Measurements from ENCODE around the gene ABCB4. TPM values are rescaled to one million over a fixed set of nuclear protein-coding genes. Genes with fewer than 3 reads are reported as not detected.

Gene ABCB4
- total RNA-seq, 1 donor from 2014 or later: 0.47 TPM

DNA sequence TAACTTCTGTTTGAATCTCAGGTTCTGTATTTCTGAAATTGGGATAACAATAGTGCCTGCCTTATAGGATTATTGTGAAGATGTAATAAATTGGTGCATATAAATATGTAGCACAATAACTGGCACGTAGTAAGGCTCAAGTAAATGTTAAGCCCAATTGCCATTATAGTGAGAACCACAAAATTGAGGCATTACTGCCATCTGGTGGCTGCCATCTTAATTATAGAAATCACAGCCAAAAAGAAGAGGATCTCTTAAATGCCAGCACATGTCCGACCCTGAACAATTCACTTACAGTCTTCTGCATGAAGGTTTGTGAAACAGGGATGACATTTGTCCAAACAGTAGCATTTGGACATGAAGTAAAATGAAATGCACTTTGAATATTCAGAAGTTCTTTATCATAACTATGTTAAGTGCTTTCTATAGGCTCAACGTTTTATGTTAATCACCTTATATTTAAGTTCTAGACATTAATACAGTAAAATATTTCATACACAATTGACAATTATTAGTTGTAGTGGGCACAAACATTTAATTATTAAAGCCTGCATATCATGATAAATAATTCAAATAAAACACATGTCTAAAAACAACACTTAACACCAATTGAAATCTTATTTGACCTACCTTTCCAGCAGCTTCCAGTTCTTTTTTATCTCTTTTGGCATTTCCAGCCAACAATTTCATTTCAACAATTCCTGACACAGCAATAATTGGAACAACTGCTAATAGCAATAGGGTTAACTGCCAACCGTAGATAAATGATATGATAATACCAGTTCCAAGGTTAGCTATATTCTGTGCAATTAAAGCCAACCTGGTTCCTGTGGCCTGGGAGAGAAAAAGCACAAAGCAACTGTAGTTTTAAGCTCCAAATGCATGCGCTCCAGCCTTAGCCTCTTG is 58.5 kb downstream of the ABCB4 start:
- peak; percentile 11 for DNase-seq

DNA sequence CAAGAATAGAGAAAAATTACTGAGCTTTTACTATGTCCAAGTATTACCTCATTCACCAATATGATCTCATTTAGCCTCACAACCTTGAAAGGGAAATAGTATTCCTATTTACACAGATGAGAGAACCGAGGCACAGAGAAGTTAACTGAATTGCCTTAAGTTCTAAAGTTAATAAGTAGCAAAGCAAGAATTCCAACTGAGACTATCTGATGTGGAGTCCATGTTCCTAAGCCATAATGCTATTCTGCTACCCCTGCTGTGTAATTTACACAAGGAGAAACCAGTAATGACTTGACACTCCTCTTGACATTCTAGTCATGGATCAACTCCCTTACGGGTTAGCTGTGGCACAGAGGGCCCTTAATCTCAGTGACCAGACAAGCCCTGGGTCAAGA is 60.7 kb downstream of the ABCB4 start:
- no peak for DNase-seq

DNA sequence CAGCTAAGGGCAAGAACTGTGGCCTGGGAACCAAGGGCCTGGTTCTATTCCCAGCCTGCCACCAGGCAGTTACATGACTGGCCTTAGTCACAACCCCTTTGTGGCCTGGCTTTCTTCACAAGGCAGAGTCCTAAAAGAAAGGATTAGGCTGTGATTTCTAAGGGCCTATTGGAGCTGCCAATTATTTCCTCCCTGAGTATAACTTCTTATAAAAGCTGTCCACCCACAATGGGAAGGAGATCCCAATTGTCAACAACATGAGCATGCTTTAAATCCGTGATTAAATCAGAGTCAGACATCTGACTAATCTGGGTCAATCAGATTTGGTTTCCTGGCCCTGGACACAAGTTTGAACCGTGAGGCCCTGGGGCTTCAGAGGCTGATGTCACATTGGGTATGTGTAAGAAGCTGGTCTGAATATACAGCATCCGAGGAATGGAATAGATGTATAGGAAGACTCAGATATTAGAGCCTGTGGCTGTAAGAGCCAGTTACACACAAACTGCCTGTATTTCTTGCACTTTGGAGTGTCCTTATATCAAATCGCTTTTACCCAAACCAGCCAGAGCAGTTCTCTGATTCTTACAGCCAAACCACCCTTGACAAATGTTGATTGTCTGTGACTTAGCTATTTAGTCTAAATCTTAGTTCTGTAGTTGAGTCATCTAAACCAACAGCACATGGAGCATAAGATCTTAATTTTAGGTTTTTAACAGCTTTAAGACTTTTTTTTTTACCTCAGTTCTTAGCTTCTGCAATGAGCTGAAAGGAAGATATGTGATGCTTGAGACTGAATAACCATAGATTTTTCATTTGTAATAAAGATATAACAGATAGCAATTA is 61.3 kb downstream of the ABCB4 start:
- DNase-seq: no peak

DNA sequence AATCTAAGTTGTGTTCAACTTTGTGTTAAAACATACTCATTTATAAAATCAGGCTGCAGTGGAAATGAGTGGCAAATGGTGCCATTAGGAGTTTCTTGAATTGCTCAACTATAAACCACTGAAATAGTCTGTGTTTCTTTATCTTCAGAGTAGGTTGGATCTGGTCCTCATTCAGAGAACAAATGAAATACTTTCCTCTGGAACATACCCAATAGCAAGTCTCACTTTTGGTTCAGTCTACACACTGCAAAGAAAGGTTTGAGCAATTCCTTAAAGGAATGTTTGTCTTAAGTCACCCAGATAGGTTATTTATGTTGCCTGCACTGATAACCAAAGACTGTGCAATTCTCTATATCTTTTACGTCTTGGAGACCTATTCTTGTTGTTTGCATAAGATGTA is 62.5 kb downstream of the ABCB4 start:
- DNase-seq: no peak

DNA sequence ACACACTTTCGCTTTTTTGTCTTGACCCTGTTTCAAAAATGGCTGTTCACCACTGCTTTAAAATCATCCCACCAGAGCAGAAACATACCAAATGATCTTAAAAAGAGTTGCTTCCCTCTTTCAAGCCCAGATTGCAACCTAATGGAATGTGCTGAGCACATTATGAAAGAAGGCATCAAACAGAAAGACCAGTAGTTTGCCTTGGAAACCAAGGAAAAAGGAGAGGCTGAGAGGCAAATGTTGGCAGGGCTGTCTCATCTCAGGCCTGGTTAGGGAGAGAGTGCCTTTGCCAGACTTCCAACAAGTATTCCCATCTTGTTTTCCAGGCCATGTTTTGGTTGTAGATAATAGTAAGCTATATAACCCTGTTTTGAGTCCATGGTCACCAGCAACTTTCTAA is 64.3 kb downstream of the ABCB4 start:
- no peak for DNase-seq

DNA sequence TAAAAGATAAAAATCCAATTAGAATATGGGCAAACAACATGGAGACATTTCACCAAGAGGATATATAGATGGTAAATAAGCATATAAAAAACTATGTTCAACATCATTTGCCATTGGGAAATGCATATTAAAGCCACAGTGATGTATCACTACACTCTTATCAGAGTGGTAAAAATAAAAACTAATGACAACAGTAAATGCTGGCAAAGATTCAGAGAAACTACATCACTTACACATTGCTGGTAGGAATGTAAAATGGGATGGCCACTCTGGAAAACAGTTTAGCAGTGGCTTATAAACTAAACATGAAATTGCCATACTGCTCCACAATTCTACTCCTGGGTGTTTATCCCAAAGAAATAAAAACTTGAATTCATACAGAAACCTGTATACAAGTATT is 70.8 kb downstream of the ABCB4 start:
- no peak for DNase-seq

DNA sequence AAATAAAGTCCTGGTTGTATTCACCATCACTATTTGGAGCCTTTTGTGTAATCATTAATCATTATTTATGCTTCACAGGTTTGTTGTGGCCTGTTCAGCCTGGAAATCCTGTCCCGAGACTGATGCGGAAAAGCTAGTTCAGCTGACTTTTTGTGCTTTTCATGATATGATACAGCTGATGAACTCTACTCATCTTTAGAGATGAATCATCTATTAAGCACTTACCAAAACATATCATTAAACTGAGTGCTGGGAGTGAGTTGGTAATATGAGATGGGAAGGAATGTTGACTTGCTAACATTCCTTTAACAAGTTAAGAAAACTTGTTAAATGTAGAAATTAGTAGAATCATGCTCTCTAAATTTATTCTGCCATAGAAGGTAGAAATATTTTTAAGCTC is 77.0 kb downstream of the ABCB4 start:
- DNase-seq: no peak

DNA sequence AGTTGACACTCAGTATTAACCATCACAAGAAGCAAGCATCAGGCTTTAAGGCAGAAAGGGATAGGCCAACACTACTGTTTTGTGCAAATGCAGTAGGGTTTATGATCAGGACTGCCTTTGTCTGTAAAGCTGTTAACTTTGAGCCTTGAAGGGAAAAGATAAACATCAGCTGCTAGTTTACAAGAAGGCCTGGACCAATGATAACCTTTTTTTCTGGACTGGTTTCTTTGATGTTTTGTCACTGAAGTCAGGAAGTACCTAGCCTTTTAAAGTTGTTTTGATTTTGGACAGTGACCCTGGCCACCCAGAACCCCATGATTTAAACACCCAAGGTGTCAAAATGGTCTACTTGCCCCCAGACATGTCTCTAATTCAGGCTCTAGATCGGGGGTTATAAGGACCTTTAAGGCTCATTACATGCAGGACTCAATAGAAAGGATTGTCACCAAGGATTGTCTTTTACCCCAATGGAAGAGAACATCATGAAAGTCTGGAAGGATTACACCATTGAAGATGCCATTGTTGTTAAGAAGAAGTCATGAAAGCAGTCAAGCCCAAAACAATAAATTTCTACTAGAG is 79.9 kb downstream of the ABCB4 start:
- DNase-seq: no peak

DNA sequence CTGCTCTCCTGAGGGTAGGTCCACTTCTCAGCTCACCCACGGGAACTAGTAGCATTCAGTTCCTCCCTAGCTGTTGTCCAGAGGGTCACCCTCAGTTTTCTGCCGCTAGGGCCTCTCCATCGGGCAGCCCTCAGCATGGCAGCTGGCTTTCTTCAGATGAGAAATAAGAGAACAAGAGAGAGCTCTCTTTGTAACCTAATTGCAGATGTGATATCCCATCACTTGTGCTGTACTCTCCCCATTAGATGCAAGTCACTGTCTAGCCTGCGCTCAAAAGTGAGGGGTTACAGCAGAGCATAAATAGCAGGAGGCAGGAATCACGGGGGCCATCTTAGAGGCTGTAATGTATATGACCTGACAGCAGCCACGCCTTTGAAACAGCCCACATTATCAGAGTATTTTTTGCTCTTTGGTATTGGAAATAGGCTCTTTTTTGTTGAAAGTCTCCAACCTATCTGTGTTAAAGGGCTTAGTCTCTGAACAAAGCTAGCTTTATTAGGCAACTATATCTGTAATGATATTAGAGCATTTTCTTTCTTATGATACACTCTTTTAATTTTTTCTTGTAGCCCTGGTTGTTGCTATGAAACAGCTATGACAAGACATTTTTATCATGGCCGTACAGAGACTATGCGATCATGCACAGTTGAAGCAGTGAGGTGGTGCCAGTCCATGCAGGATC is 84.3 kb downstream of the ABCB4 start:
- DNase-seq: no peak

DNA sequence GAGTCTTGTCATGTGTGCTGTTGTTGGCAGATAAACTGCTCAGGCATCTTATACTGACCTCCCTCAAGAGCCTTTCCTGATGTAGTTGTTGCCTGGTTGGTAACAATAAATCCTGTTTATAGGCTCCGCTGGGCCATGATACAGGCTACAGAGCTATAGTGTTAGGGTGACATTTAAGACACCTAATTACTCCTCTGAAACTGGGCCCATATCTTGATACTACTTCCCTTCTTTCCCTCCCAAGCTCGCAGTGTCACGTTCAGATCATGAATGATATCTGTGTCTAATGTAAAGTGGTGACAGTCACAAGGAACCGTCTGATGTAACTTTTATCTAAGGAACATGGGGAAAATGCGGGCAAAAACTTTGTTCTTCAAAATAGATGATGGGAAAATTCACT is 94.6 kb downstream of the ABCB4 start:
- DNase-seq: no peak

DNA sequence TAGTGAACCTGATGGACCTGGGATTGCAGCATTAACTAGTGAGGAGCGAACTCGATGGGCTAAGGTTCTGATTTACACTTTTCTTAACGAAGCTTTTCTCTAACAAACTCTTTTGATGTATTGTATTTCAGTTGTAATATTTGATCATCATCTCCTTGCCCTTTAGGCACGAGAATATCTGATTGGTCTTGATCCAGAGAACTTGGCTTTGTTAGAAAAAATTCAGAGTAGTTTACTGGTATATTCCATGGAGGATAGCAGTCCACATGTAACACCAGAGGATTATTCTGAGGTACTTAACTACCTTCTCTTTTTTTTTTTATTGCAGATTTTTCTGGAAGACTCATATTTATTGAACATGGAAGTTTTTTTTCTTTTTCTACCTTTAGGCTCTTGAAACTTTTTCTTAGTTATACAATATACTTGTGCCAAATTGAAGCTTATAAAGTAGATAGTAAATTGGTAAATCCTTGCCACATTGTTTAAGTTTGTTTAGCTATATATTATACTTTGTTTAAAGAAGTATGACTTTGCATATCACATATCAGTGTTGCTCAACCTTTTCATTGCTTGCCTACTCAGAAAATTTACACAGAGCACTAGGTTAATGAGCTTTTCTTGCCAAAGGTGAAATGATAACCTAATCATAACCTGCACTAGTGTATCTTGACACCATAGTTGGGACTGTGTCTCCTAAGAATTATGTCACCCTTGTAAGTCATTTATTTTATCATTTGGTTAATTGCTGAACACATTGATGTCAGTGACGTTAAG is 99.6 kb downstream of the ABCB4 start:
- DNase-seq: no peak

DNA sequence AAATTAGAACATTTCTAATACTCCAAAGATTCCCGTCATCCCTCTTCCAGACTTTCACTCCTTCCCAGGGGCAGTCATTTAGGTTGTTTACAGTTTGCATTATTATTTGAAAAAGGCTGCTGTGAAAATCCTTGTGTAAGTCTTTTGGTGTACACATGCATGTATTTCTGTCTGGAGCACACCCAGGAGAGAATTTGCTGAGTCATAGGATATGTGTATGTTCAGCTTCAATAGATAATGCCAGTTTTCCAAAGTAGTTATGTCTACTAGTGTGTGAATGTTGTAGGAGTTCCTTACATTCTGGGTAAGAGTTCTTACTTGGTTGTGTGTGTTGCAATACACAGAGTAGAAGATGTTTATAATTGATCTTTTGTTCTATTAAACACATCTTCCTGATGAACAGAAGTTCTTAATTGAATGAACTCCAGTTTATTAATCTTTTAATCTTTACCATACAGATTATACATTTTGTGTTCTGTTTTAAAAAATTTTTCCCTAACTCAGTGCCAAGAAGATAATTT is 104.8 kb downstream of the ABCB4 start:
- DNase-seq: no peak

DNA sequence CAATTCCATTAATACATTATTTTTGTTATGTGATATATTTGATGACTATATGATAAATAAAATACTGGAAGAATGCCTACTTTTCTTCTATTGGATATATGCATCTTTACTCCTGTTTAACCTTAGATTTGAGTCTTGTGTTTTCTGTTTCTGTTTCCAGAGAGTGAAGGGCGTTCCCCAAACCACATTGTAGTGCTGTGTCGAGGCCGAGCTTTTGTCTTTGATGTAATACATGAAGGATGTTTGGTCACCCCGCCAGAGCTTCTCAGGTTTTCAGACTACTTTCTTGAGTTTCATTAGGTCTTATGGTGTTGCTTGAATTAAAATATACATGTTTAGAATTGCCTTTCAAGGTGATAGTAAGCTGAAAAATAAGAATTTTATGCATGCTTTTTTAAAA is 106.3 kb downstream of the ABCB4 start:
- DNase-seq: no peak

DNA sequence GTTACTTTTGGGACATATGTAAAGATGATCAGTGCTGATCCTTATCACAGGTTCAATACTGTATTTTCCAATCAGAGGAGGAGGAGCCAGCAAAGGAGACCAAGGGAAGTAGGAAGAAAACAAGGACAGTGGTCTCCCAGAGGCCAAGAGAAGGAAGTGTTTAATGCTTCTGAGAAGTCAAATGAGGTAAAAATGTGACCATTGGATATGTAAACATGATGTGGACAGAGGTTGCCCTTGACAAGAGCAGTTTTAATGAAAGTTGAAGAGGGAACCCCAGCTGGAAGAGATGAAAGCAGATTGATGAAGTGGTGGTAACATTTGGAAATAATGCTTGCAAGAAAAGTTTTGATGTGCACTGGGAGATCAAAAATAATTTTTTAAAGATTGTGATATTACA is 111.2 kb downstream of the ABCB4 start:
- DNase-seq: no peak

DNA sequence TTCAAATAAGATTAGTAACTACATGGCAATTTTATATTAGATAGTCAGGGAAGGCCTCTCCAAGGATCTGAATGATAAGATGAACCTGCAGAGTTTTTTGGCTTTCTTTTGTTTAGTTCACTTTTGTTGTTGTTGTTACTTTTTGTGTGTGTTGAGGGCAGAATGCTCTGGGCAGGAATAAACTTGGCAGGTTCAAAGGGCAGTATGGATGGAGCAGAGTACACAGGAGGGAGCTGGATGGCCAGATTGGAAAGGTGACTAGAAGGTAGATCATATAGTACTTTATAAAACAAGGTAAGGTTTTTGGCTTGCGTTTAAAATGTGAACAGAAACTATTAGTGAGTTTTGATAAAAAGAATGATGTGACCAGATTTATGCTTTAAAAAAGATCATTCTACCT is 112.1 kb downstream of the ABCB4 start:
- DNase-seq: no peak

DNA sequence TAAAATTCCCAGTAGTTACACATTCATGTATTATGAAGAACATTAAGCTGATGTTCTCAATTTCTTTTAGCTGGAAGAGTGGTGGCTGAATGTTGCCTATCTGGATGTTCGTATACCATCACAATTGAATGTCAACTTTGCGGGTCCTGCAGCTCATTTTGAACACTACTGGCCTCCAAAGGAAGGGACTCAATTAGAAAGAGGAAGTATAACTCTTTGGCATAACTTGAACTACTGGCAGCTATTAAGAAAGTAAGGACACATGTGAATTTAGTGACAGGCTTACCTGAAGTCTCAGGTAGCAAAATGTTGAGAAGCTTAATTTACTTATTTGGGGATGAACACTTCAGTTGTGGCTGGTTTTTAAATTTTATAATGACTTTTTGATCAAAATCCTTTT is 114.2 kb downstream of the ABCB4 start:
- no peak for DNase-seq

DNA sequence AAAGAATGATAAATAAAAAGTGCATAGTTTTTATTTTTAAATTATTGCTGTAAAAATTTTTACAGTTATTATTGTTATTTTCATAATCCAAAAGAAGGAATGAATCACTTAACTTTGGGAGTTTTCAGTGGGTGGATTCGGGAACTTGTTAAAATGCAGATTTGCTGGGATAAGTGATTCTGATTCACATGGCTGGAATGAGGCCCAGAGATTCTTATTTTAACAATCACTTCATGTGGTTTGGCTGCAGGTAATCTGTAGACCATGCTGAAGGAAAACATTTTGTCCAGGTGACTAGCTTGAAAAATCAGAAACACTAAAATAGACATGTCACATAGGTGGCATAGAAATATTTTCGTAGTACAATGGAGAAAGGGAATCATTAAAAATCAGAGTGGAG is 116.1 kb downstream of the ABCB4 start:
- DNase-seq: no peak

DNA sequence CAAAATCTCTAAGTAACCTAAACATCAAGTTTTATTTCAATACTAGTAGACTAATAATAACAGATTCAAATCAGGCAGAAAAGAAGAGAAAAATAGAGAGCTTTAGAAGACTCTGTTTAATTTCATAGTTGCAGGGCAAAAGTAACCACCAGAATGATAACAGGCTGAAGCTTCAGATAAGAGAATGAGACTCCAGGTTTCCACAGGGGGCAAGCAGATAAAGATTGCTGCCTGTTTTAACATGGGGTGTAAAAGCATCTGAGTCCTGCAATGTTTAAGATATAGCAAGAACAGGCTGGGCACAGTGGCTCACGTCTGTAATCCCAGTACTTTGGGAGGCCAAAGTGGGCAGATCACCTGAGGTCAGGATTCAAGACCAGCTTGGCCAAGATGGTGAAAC is 119.0 kb downstream of the ABCB4 start:
- no peak for DNase-seq

DNA sequence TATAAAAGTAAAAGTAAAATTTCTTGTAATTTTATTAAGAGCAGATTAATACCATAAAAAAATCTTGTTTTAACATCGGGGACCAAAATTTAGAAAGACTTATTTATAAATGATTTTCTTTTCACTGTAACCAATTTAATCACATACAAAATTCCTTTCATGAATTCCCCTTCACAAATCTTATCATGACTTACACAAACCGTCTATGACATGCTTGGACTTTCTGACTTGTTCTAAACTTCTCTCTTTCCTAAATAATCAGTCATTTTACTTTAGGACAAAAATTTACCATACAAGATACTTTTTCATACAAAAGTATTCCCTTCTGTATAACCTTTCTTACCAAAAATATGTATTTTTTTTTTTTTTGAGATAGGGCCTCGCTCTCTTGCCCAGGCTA is 120.7 kb downstream of the ABCB4 start:
- DNase-seq: no peak
